ENCODE results near the gene USP24.

The USP24 gene

DNA sequence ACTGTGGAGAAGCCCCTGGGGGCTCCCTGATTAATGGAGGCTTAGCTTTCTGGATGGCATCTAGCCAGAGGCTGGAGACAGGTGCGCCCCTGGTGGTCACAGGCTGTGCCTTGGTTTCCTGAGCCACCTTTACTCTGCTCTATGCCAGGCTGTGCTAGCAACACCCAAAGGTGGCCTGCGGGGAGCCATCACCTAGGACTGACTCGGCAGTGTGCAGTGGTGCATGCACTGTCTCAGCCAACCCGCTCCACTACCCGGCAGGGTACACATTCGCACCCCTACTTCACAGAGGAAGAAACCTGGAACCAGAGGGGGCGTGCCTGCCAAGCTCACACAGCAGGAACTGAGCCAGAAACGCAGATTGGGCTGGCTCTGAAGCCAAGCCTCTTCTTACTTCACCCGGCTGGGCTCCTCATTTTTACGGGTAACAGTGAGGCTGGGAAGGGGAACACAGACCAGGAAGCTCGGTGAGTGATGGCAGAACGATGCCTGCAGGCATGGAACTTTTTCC, 151.0 kb downstream of the USP24 start:
- no peaks in the 10 kb centered on the region for H3K27me3 Mint-ChIP-seq (ENCODE audit: low read depth, poor library complexity)
- H3K4me3 Mint-ChIP-seq: no peak overlapping the region
- no peaks in the 10 kb centered on the region for H3K9me3 Mint-ChIP-seq
- peaks cover 22% of the 10 kb centered on the region for H3K36me3 Mint-ChIP-seq (ENCODE audit: low read depth)
- TF ChIP-seq, protein P1, sequence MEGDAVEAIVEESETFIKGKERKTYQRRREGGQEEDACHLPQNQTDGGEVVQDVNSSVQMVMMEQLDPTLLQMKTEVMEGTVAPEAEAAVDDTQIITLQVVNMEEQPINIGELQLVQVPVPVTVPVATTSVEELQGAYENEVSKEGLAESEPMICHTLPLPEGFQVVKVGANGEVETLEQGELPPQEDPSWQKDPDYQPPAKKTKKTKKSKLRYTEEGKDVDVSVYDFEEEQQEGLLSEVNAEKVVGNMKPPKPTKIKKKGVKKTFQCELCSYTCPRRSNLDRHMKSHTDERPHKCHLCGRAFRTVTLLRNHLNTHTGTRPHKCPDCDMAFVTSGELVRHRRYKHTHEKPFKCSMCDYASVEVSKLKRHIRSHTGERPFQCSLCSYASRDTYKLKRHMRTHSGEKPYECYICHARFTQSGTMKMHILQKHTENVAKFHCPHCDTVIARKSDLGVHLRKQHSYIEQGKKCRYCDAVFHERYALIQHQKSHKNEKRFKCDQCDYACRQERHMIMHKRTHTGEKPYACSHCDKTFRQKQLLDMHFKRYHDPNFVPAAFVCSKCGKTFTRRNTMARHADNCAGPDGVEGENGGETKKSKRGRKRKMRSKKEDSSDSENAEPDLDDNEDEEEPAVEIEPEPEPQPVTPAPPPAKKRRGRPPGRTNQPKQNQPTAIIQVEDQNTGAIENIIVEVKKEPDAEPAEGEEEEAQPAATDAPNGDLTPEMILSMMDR (IDR thresholded peaks at IDR 0.05): peak; percentile 6
- no peaks in the 10 kb centered on the region for H3K4me1 Mint-ChIP-seq
- H3K27ac Mint-ChIP-seq: no peak overlapping the region
- DNase-seq: no peak

DNA sequence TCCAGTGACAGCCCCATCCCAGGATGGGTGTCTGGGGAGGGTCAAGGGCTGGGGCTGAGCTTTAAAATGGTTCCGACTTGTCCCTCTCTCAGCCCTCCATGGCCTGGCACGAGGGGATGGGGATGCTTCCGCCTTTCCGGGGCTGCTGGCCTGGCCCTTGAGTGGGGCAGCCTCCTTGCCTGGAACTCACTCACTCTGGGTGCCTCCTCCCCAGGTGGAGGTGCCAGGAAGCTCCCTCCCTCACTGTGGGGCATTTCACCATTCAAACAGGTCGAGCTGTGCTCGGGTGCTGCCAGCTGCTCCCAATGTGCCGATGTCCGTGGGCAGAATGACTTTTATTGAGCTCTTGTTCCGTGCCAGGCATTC, 151.6 kb downstream of the USP24 start:
- Mint-ChIP-seq H3K27ac (no peak overlapping the region), H3K9me3 (no peaks in the 10 kb centered on the region), H3K36me3 (ENCODE audit: low read depth) (peaks cover 17% of the 10 kb centered on the region)

DNA sequence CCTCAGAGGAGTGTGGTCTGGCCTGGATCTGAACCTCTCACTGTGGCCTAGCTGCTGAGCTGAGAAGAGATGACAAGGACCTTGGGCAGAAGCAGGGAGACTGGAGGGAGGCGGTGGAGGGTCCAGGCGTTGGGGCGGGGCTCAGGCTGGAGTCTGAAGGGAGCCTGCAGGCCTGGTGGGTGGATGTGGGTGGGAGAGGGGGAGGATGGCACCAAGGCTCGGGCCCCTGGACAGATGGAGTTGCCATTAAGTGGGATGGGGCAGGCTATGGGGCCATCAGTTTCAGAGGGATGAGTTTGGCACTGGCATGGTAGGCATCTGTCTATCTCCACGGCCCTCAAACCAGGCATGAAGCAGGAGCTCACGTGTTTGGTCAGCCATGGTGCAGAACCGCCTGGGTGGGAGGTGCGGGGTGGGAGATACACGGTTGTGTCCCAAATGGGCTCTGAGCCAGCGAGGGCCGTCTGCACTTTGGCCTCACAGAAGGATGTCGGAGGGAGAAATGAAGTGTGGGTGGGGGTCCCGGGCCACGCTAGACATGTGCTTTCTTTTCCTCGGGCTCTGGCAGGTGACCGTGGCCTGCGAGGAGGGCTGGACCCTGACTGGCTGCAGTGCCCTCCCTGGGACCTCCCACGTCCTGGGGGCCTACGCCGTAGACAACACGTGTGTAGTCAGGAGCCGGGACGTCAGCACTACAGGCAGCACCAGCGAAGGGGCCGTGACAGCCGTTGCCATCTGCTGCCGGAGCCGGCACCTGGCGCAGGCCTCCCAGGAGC, 152.2 kb downstream of the USP24 start:
- Mint-ChIP-seq H3K9me3 (no peaks in the 10 kb centered on the region), H3K27ac (no peak overlapping the region), H3K36me3 (ENCODE audit: low read depth) (peaks cover 11% of the 10 kb centered on the region), H3K4me1 (no peaks in the 10 kb centered on the region), H3K4me3 (no peak overlapping the region), H3K27me3 (ENCODE audit: low read depth, poor library complexity) (no peaks in the 10 kb centered on the region)
- no peak for DNase-seq
- TF ChIP-seq, protein P1 (IDR thresholded peaks at IDR 0.05): no peak

More for the DNA sequence above, 151.6 kb downstream of the USP24 start:
- TF ChIP-seq, protein P1 (IDR thresholded peaks at IDR 0.05): no peak
- DNase-seq: no peak
- no peak overlapping the region for H3K4me3 Mint-ChIP-seq
- no peaks in the 10 kb centered on the region for H3K4me1 Mint-ChIP-seq
- H3K27me3 Mint-ChIP-seq (ENCODE audit: low read depth, poor library complexity): no peaks in the 10 kb centered on the region

DNA sequence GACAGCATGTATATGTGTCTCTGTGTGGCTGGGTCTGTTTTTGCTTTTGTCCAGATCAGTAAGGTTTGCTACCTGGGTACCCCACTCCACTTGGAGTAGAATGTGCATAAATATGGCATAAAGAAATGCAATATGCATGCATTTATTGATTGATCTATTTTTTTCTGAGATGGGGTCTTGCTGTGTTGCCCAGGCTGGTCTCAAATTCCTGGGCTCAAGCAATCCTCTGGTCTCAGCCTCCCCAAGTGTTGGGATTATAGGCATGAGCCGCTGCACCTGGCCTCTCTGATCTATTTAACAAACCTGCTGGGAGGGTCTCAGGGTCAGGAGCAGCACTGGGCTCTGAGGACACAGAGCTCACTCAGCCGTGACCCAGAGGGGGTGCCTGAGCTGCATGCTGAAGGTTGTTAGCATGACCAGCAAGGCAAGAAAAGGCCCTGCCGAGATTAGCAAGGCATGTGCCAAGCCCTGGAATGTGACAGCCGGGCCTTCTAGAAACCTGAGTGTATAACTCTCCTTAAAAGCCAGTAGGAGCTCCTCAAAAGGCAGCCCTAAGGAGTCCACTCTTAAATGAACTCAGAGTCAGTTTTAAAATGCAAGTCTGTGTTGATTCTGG, 153.3 kb downstream of the USP24 start:
- Mint-ChIP-seq H3K27ac (no peak overlapping the region), H3K9me3 (no peaks in the 10 kb centered on the region), H3K27me3 (ENCODE audit: low read depth, poor library complexity) (no peaks in the 10 kb centered on the region), H3K4me1 (no peaks in the 10 kb centered on the region), H3K36me3 (ENCODE audit: low read depth) (peaks cover 3% of the 10 kb centered on the region), H3K4me3 (no peak overlapping the region)
- TF ChIP-seq, protein P1 (IDR thresholded peaks at IDR 0.05): no peak
- DNase-seq: no peak

DNA sequence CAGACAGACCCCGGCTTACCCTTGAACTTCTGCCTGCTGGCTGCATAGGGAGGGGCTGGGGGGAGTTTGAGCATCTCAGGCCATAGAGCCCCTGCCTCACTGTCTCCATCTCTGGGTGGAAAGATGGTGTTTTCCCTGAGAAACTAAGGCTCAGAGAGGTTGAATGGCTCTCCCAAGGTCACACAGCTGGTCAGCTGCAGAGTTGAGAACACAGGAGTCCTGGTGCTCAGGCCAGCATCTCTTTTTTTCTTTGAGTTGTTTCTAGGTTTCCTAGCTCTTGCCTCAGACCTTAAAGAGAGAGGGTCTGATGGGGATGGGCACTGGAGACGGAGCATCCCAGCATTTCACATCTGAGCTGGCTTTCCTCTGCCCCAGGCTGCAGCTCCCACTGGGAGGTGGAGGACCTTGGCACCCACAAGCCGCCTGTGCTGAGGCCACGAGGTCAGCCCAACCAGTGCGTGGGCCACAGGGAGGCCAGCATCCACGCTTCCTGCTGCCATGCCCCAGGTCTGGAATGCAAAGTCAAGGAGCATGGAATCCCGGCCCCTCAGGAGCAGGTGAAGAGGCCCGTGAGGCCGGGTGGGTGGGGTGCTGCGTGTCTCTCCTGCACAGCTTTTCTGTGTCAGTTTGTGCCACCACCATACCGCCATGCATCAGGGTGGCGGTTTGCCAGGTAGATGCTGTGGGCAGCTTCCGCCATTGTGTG, 154.0 kb downstream of the USP24 start:
- no peak for DNase-seq
- H3K27me3 Mint-ChIP-seq (ENCODE audit: low read depth, poor library complexity): no peaks in the 10 kb centered on the region
- H3K4me3 Mint-ChIP-seq: no peak overlapping the region
- H3K9me3 Mint-ChIP-seq: no peaks in the 10 kb centered on the region
- H3K36me3 Mint-ChIP-seq (ENCODE audit: low read depth): no peaks in the 10 kb centered on the region
- H3K4me1 Mint-ChIP-seq: no peaks in the 10 kb centered on the region
- TF ChIP-seq, protein P1 (IDR thresholded peaks at IDR 0.05): no peak
- no peak overlapping the region for H3K27ac Mint-ChIP-seq

All from nephron progenitor cell (in vitro differentiated cells).